ENCODE results near the gene MACROD1. TPM values are rescaled to one million over a fixed set of nuclear protein-coding genes. Genes with fewer than 3 reads are reported as not detected.

MACROD1 gene
- total and polyA plus RNA-seq, 2 of the 13 experiments (the other 11 are each of a cell fraction or from before 2014, with no cell fraction given) = 23.1 to 34.5 TPM

DNA sequence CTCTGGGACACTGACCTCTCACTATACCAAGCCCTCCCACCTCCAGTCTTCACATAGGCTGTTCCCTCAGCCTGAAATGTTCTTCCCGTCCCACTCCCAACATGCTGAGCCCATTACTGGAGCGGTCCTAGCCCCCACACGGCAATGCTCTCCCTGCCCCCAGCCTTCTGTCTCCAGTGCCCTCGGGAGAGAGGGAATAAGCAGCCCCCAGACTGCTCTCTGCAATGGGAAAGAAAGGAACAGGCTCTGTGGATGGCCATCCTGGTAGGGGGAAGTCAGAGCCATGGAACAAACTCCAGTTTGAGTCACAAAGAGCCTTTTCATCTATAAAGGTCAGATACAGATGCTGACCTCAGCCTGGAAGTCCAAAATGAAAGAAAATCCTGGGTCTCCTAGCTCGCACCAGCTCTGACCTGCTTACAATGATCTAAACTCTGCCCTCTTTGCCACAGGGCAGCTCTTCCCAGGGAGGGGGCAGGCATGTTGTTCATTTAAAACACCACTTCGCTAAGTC is 67.5 kb downstream of the MACROD1 start (continued):
- TF ChIP-seq, protein P1, sequence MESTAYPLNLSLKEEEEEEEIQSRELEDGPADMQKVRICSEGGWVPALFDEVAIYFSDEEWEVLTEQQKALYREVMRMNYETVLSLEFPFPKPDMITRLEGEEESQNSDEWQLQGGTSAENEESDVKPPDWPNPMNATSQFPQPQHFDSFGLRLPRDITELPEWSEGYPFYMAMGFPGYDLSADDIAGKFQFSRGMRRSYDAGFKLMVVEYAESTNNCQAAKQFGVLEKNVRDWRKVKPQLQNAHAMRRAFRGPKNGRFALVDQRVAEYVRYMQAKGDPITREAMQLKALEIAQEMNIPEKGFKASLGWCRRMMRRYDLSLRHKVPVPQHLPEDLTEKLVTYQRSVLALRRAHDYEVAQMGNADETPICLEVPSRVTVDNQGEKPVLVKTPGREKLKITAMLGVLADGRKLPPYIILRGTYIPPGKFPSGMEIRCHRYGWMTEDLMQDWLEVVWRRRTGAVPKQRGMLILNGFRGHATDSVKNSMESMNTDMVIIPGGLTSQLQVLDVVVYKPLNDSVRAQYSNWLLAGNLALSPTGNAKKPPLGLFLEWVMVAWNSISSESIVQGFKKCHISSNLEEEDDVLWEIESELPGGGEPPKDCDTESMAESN (CRISPR knock-in tag; conservative IDR thresholded peaks at IDR 0.05) = no peak
- no peak for TF ChIP-seq EZH2 (conservative IDR thresholded peaks at IDR 0.05; ENCODE audit: low read depth, low read length)
- TF ChIP-seq GATAD2A (CRISPR knock-in tag; IDR thresholded peaks at IDR 0.05) = no peak
- TF ChIP-seq ZFP36L1 (CRISPR knock-in tag; IDR thresholded peaks at IDR 0.05) = no peak
- no peak; the same call in 1 of the 2 replicates for TF ChIP-seq ZFY (CRISPR knock-in tag; IDR thresholded peaks at IDR 0.05)
- TF ChIP-seq, protein P2, sequence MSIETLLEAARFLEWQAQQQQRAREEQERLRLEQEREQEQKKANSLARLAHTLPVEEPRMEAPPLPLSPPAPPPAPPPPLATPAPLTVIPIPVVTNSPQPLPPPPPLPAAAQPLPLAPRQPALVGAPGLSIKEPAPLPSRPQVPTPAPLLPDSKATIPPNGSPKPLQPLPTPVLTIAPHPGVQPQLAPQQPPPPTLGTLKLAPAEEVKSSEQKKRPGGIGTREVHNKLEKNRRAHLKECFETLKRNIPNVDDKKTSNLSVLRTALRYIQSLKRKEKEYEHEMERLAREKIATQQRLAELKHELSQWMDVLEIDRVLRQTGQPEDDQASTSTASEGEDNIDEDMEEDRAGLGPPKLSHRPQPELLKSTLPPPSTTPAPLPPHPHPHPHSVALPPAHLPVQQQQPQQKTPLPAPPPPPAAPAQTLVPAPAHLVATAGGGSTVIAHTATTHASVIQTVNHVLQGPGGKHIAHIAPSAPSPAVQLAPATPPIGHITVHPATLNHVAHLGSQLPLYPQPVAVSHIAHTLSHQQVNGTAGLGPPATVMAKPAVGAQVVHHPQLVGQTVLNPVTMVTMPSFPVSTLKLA (IDR thresholded peaks at IDR 0.05) = no peak
- TF ChIP-seq, protein P3, sequence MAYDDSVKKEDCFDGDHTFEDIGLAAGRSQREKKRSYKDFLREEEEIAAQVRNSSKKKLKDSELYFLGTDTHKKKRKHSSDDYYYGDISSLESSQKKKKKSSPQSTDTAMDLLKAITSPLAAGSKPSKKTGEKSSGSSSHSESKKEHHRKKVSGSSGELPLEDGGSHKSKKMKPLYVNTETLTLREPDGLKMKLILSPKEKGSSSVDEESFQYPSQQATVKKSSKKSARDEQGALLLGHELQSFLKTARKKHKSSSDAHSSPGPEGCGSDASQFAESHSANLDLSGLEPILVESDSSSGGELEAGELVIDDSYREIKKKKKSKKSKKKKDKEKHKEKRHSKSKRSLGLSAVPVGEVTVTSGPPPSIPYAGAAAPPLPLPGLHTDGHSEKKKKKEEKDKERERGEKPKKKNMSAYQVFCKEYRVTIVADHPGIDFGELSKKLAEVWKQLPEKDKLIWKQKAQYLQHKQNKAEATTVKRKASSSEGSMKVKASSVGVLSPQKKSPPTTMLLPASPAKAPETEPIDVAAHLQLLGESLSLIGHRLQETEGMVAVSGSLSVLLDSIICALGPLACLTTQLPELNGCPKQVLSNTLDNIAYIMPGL (CRISPR knock-in tag; IDR thresholded peaks at IDR 0.05; ENCODE audit: borderline replicate concordance in 1 of 2, low read depth in 1 of 2) = no peak
- TF ChIP-seq SALL1 (CRISPR knock-in tag; IDR thresholded peaks at IDR 0.05) = peak; percentile 49; the same call in 1 of the 2 replicates
- TF ChIP-seq ZBTB7A (CRISPR knock-in tag; IDR thresholded peaks at IDR 0.05) = no peak
- TF ChIP-seq ZNF446 (CRISPR knock-in tag; IDR thresholded peaks at IDR 0.05) = no peak
- no peak for TF ChIP-seq ZNF768 (CRISPR knock-in tag; IDR thresholded peaks at IDR 0.05)
- TF ChIP-seq POLR2G (IDR thresholded peaks at IDR 0.05; ENCODE audit: low read depth, low read length) = peak; percentile 65; the same call in 1 of the 2 replicates
- TF ChIP-seq TBX3 (IDR thresholded peaks at IDR 0.05; ENCODE audit: borderline replicate concordance) = no peak
- TF ChIP-seq, protein P4, sequence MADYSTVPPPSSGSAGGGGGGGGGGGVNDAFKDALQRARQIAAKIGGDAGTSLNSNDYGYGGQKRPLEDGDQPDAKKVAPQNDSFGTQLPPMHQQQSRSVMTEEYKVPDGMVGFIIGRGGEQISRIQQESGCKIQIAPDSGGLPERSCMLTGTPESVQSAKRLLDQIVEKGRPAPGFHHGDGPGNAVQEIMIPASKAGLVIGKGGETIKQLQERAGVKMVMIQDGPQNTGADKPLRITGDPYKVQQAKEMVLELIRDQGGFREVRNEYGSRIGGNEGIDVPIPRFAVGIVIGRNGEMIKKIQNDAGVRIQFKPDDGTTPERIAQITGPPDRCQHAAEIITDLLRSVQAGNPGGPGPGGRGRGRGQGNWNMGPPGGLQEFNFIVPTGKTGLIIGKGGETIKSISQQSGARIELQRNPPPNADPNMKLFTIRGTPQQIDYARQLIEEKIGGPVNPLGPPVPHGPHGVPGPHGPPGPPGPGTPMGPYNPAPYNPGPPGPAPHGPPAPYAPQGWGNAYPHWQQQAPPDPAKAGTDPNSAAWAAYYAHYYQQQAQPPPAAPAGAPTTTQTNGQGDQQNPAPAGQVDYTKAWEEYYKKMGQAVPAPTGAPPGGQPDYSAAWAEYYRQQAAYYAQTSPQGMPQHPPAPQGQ (CRISPR knock-in tag; IDR thresholded peaks at IDR 0.05; ENCODE audit: borderline replicate concordance) = no peak
- TF ChIP-seq, protein P5, sequence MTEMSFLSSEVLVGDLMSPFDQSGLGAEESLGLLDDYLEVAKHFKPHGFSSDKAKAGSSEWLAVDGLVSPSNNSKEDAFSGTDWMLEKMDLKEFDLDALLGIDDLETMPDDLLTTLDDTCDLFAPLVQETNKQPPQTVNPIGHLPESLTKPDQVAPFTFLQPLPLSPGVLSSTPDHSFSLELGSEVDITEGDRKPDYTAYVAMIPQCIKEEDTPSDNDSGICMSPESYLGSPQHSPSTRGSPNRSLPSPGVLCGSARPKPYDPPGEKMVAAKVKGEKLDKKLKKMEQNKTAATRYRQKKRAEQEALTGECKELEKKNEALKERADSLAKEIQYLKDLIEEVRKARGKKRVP (CRISPR knock-in tag; IDR thresholded peaks at IDR 0.05) = no peak
- no peak for TF ChIP-seq ZBTB1 (CRISPR knock-in tag; IDR thresholded peaks at IDR 0.05; ENCODE audit: borderline replicate concordance)
- TF ChIP-seq, protein P6, sequence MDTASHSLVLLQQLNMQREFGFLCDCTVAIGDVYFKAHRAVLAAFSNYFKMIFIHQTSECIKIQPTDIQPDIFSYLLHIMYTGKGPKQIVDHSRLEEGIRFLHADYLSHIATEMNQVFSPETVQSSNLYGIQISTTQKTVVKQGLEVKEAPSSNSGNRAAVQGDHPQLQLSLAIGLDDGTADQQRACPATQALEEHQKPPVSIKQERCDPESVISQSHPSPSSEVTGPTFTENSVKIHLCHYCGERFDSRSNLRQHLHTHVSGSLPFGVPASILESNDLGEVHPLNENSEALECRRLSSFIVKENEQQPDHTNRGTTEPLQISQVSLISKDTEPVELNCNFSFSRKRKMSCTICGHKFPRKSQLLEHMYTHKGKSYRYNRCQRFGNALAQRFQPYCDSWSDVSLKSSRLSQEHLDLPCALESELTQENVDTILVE (CRISPR knock-in tag; IDR thresholded peaks at IDR 0.05) = no peak
- TF ChIP-seq CCAR2 (optimal IDR thresholded peaks at IDR 0.05; ENCODE audit: low read depth, low read length) = no peak

Data from HepG2 (cell line).